Adipose tissue (tissue), 3 donors: ENCODE results near the gene TGIF2. TPM values are rescaled to one million over a fixed set of nuclear protein-coding genes. Genes with fewer than 3 reads are reported as not detected.
"Not testable (repeated sequence)": the region's sequence is repeated elsewhere in the genome, so short reads cannot be mapped to it uniquely, and the experiment has no call there.

Experiments
- H3K27ac ChIP-seq: one replicate; pipeline ENCODE4 v1.5.1; 2013; ENCODE audit warnings: low read depth, low read length
- WGBS, 3 donors: extraction: QIAGEN DNeasy Blood & Tissue Kit; methylation state at CpG; one replicate each; pipeline ENCODE4 v1.1.7; 2013; 5-methylcytosine and 5-hydroxymethylcytosine counted together
- polyA plus RNA-seq, 3 donors: library from polyadenylated mRNA; stranded (reverse); fragments of 200-250 nt; gene quantifications; one replicate each; pipeline ENCODE4 v1.2.3, GENCODE V29; 2013
- donor health status: healthy with polysubstance abuse.
- donor health status: Bipolar disorder and iron deficiency.
- donor health status: healthy.

The TGIF2 gene
- polyA plus RNA-seq, 3 donors, result 6.3 to 7.3 (median 6.4) TPM

- no peak overlapping the region for H3K27ac ChIP-seq
- 72 to 76% (median 73%) methylated on average over 15 of the region's 15 CpGs for WGBS, 3 donors
Observed at GRCh38 chr20:36544134-36545018, 29.0 kb upstream of the TGIF2 start.

DNA sequence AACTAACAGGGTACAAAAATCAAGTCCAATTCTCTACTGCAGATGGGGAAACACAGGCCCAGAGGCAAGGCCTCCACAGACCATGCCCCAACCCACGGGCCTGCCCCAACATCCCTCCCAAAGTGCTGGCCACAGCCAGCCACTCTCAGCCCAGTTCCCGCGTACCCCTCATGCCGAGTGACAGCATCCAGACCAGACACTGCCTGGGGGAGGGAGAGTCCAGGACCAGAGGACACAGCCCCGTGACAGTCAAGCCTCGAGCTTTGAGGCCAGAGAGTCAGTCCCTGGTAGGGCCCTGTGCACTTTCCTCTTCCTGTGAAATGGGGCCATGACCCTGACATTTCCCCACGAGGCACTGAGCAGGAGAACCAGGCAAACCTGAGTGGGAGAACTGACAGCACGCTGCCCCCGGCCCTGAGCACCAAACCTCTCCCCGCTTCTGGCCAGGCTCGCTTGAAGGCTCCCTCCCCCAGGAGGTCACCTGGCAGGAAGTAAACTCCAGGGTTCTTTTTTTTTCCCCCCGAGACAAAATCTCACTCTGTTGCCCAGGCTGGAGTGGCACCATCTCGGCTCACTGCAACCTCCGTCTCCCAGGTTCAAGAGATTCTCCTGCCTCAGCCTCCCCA is 27.2 kb upstream of the TGIF2 start:
- 73 to 78% (median 74%) methylated on average over 14 of the region's 14 CpGs for WGBS, 3 donors
- H3K27ac ChIP-seq, result no peak overlapping the region

- H3K27ac ChIP-seq, result no peak overlapping the region
- 80 to 82% (median 81%) methylated on average over 12 of the region's 12 CpGs for WGBS, 3 donors
Observed at GRCh38 chr20:36547186-36548005, 26.0 kb upstream of the TGIF2 start.

- 74 to 85% (median 79%) methylated on average over 12 of the region's 12 CpGs for WGBS, 3 donors
- no peak overlapping the region for H3K27ac ChIP-seq
Observed at GRCh38 chr20:36548006-36548315, 25.4 kb upstream of the TGIF2 start.

- 83 to 93% (median 84%) methylated on average over 21 to 23 of the region's 23 CpGs for WGBS, 3 donors
- no peak overlapping the region for H3K27ac ChIP-seq
Observed at GRCh38 chr20:36548704-36549627, 24.4 kb upstream of the TGIF2 start.

DNA sequence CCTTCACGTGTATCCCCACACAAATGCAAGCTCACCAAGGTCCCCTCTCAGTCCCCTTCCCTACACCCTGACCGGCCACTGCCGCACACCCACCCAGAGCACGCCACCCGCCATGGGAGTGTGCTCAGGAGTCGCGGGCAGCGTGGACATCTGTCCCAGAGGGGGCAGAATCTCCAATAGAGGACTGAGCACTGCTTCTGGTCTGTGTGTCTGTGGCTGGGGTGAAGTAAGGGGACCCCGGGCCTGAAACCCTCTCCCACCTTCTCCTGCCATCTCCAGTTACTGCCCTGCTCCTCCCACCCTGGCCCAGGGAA is 23.8 kb upstream of the TGIF2 start:
- 87 to 89% (median 88%) methylated on average over 5 to 9 of the region's 9 CpGs for WGBS, 3 donors
- no peak overlapping the region for H3K27ac ChIP-seq

DNA sequence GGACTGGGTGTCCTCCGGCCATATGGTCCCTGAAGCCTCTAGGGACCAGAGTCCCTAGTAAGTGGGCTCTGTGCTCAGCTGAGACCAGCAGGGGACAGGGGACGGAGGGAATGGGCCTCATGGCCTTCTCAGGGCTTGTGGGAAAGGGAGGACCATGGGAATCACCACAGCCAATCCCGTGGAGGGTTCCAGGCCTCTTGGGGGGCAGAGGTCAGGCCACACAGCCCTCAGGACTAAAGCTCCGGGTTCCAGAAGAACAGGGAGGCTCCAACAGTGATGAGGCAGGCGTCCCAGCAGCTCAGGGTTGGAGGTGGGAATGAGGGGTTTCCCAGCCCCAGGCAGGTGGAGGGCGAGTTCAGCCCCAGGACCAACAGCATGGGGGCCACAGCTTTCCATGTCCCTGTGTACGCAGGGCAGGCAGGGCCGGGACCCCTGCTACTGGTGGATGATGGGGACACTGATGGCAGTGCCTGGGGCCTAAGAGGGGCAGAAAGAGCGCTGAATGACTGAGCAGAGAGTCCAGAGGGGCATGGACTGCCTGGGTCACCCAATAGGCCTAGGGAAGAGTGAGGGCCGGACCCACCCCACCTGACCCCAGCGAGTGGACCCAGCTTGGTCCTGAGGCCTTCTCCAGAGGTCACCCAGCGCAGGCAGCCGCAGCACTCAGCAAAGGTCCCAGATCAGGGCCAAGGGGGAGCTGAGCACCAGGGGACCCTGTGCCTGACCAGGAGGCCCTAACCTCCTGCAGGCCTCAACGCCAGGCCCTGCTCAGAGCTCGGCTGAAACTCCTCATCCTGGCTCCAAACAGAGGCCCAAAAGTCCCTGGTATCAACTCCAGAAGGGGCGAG is 23.2 kb upstream of the TGIF2 start:
- H3K27ac ChIP-seq, result no peak overlapping the region
- WGBS, 3 donors, result 74 to 83% (median 77%) methylated on average over 16 of the region's 16 CpGs

GRCh38 chr20:36550790-36551299 is 22.6 kb upstream of the TGIF2 start:
- H3K27ac ChIP-seq, result no peak overlapping the region
- 56 to 79% (median 67%) methylated on average over 15 of the region's 15 CpGs for WGBS, 3 donors

DNA sequence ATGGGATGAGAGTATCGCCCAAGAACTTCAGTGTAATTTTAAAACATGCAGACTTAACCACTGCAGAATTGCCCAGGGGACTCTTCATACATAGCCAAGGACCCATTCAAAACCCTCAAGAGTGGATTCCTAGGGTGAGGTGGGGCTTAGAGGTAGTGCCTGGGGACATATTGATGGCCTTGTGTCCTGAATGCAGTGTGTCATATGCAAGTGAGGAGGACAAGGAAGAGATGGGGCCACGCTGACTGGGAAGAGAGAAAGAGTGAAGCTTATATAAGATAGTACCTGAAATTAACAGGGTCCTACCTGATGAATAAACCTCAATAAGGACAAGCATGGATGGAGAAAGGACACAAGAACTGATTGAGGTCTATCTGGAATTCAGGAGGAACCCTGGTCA is 18.1 kb upstream of the TGIF2 start:
- H3K27ac ChIP-seq, result no peak overlapping the region
- 90 to 95% (median 92%) methylated on average over 2 of the region's 2 CpGs for WGBS, 3 donors

DNA sequence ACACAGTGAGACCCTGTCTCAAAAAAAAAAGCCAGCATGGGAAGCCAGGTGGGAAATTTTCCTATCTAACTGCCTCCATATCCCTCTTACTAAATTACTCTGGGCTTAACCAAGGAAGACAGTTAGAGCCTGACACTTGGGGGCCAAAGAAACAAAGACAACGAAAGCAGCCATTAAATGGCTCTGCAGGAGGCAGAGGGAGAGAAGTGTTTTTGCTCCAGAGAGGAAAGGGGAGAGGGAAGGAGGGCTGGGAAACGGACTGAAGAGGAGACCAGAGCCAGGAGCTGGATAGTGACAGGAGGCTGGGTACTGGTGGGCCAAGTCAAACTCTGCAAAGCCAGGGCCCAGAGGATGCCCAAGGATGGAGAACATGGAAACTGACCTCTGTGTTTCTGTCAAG is 10.7 kb upstream of the TGIF2 start:
- no peak overlapping the region for H3K27ac ChIP-seq
- 80 to 90% (median 86%) methylated on average over 2 of the region's 2 CpGs for WGBS, 3 donors

- 81 to 90% (median 90%) methylated on average over 1 of the region's 1 CpG for WGBS, 3 donors
Observed at GRCh38 chr20:36563374-36563773, 10.0 kb upstream of the TGIF2 start.

GRCh38 chr20:36564078-36564725 is 9.2 kb upstream of the TGIF2 start:
- 95 to 96% (median 95%) methylated on average over 12 to 13 of the region's 13 CpGs for whole genome bisulfite sequencing, 3 donors
- not testable (repeated sequence) for H3K27ac ChIP-seq

More at GRCh38 chr20:36563374-36563773, 10.0 kb upstream of the TGIF2 start:
- H3K27ac ChIP-seq, result no peak overlapping the region

DNA sequence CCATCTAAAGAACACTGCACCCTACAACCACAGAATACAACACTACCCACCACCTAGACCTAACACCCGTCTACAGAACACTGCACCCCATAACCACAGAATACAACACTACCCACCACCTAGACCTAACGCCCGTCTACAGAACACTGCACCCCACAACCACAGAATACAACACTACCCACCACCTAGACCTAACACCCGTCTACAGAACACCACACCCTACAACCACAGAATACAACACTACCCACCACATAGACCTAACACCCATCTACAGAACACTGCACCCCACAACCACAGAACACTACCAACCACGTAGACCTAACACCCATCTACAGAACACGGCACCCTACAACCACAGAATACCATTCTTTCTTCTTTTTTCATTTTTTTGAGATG is 8.7 kb upstream of the TGIF2 start:
- WGBS, 3 donors, result 88 to 94% (median 90%) methylated on average over 6 of the region's 6 CpGs
- not testable (repeated sequence) for H3K27ac ChIP-seq

DNA sequence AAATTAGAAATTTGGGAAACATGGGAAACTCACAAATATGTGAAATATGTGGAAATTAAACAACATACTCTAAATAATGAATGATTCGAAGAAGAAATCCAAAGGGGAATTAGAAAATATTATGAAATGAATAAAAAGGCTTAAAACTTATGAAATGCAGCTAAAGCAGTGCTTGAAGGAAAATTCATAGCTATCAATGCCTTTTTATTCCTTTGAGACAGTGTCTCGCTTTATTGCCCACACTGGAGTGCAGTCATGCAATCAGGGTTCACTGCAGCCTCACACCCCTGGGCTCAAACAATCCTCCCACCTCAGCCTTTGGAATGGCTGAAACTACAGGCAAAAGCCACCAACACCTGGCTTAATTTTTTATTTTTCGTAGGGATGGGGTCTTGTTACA is 7.9 kb upstream of the TGIF2 start:
- no peak overlapping the region for H3K27ac ChIP-seq
- WGBS, 3 donors, result 94 to 96% (median 95%) methylated on average over 3 of the region's 3 CpGs

GRCh38 chr20:36569847-36570429 is 3.5 kb upstream of the TGIF2 start:
- H3K27ac ChIP-seq, result no peak overlapping the region
- WGBS, 3 donors, result 82 to 92% (median 83%) methylated on average over 7 of the region's 7 CpGs
